HG03439 (cell line): ENCODE results near the gene BOK.

Experiments
- ATAC-seq: cut with Tn5 transposase; IDR thresholded peaks from one replicate; pipeline ENCODE4 v1.9.1; 2021; ENCODE audit warnings: mild to moderate bottlenecking, moderate library complexity; ENCODE audit not compliant: unreplicated experiment

Gene BOK

DNA sequence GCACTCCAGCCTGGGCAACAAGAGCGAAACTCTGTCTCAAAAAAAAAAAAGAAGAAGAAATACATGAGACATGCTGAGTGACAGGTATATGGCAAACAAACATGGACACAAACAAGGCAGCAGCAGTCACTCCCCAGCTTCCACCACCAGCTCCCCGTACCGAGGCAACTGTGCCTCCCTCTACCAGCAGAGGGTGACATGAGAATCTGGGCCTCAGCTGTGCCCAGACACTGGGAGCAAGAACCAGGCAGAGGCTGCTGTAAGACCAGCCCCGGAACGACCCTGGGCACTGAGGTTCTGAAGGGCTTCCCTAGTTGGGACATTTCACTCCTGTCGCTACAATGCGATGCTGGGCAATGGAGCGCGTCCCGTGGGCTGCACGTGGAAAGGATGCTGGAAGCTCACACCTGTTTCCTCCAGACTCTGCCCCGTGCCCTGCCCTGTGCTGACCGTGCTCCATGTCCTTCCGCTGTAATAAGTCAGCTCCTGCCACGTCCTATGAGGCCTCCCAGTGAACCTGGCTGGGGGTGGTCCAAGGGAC, 37.1 kb downstream of the BOK start:
- ATAC-seq = no peak

DNA sequence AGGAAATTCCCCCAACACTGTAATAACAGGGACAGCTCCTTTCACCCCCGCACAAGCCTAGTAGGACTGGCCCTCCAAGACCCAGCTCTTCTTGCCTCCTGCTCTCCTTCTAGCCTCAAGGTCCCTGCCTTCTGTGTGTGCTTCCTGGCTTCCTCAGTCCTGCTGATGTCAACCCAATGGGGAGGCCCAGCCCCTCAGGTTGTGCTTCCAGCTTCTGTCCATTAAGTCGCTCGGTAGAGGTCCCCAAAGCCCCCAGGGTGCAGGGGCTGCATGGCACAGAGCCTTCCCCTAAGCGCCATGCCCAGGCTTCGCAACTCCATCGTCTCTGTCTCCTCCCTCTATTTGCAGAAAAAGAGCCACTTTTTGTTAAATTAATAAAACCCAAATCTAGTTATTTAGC, 39.0 kb downstream of the BOK start:
- ATAC-seq = no peak

DNA sequence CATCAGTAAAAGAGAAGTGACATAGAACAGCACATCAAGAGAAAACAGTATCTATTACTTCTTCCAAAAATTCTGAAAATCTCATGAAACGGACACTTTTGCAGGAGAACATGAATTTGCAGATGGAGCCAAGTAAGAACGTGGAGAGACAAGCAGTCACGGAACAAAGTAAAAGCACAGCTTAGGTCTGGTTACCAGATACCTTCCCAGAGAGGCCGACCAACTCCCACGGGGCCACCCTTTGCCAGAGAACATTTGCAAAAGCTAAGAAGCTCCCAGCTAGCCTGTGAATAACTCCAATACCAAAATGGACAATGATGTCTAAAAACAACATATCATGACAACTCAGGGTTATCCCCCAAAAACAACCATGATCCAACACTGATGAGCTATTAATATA, 39.5 kb downstream of the BOK start:
- no peak for ATAC-seq

DNA sequence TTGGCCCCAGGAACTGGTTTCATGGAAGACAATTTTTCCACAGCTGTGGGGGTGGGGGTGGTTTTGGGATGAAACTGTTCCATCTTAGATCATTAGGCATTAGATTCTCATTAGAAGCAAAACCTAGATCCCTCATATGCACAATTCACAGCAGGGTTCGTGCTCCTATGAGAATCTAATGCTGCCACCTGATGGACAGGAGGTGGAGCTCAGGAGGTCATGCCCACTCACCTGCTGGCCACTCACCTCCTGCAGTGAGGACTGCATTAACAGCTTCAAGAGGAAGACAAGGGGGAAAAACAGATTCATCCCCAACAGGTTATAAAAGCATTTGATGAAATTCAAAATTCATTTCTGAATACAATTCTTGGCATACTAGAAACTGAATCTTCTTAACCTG, 39.9 kb downstream of the BOK start:
- ATAC-seq = no peak

DNA sequence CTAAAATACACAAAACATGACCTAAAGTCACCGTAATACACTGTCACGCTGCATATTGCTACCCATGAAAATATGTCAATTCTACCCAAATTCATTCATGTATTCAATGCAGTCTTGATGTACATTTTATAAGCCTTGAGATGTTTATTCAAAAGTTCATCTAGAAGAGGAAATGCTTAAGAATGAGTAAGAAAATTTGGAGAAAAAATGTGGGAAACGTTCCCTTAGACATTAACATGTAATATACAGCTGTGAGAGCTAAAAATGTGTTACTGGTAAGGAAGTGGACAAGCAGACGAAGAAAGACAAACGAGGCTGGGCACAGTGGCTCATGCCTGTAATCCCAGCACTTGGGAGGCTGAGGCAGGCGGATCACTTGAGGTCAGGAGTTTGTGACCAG, 41.1 kb downstream of the BOK start:
- no peak for ATAC-seq

DNA sequence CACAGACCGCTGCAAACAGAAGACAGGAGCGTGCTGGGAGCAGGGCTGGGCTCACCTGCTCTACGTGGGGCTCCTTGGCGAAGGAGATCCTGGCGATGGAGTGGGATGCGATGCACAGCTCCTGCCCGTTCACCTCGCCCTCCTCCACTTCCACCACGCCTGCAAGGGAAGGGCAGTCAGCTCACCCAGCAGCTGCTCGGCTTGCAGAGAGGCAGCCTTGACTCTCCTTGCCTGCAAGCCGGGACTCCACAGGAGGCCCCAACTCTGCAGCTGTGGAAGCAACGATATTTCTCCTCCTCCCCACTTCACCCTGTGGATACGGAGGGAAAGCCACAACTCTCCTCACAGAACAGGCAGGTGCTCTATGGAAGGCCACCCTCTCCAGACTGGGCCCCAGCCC, 43.3 kb downstream of the BOK start:
- ATAC-seq = no peak

DNA sequence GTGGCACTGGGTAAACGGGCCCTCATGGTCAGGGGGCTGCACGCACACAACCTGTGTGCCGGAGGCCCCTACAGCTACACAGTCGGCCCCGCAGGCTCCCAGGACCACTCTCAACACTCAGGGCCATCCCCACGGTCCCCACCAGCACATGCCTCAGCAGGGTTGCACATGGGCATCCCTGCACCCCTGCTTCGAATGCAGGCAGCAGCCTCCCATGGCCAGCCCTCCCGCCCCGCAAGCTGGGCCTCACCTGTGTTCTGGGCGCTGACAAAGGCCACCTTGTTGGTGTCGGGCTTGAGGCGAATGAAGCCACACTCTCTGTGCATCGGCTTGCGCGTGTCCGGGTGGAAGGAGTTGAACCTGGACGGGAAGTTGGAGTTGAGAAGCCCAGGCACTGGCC, 44.2 kb downstream of the BOK start:
- ATAC-seq = no peak

DNA sequence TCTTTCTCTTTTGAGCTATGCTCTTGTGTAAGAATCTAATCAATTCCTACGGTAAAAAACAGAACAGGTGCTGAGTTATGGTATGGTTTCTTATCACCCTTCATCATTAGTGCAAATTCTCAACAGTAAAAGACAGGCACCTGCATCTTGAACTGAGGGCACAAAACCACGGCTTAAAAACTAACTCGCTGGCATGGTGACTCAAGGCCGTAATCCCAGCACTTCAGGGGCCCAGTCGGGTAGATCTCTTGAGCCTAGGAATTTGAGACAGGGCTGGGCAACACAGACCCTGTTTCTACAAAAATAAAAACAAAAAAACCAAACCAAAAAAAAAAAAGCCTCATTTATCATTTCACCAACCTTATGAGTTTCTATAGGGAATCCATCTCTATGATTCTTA, 45.1 kb downstream of the BOK start:
- no peak for ATAC-seq

DNA sequence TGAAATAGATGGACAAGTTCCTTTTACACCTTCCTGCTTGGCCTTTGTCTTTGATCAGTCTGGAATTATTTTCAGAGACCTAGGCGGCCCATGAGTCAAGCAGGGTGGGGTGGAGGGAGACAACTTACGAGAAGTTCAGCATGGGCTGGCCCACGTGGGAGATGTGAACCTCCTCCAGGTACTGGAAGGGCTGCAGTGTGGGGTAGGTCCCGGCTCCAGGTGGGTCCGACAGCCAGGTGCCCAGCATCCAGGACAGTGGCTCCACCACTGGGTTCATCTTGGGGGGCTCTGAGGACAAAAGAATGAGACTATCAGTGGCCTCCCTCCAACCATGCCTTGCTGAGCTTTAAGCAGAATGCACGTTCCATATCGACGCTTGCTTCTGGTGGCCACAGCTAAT, 47.6 kb downstream of the BOK start:
- ATAC-seq = no peak

DNA sequence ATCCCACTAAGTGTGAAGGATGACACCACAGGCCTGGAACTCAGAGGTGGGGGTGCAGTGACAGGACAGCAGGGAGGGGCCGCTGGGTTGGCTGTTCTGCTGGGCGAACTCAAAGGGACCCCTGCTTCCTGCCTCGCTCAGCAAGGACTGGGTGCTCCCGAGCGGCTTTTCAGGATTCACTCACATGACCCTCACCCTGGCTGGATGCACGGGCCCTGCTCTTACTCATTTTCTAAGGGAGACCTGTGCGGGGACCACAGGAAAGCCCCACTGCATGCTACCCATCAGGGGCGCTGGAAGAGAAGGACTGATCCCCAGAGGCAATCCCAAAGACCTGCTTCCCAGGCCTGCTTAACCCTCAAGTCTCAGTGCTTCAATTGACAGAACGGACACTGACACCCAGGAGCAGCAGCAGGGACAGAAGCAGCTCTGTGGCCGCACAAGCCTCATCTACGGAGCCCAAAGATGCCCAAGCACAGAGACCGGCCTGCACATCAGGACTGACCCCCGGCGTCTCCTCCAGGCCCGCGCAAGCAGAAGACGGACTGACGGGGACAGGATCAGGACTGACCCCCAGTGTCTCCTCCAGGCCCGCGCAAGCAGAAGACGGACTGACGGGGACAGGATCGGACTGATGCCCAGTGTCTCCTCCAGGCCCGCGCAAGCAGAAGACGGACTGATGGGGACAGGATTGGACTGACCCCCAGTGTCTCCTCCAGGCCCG, 48.8 kb downstream of the BOK start:
- no peak for ATAC-seq

DNA sequence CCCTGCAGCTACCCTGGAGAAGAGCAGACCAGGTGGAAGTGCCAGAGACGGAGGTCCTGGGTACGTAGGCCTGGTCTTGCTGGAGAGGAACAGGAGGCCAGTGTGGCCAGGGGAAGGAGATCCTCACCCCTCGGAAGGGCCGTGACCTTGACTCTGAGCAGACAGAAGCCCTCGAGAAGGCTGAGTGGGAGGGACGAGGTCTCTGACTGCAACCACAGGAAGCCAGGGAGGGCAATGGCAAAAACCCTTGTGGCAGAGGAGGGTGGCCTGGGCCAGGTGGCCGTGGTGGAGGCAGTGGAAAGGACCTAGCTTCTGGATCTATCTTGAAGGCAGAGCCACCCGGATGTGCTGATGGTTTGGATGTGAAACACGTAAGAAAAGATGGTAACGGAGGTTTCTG, 50.3 kb downstream of the BOK start:
- no peak for ATAC-seq

DNA sequence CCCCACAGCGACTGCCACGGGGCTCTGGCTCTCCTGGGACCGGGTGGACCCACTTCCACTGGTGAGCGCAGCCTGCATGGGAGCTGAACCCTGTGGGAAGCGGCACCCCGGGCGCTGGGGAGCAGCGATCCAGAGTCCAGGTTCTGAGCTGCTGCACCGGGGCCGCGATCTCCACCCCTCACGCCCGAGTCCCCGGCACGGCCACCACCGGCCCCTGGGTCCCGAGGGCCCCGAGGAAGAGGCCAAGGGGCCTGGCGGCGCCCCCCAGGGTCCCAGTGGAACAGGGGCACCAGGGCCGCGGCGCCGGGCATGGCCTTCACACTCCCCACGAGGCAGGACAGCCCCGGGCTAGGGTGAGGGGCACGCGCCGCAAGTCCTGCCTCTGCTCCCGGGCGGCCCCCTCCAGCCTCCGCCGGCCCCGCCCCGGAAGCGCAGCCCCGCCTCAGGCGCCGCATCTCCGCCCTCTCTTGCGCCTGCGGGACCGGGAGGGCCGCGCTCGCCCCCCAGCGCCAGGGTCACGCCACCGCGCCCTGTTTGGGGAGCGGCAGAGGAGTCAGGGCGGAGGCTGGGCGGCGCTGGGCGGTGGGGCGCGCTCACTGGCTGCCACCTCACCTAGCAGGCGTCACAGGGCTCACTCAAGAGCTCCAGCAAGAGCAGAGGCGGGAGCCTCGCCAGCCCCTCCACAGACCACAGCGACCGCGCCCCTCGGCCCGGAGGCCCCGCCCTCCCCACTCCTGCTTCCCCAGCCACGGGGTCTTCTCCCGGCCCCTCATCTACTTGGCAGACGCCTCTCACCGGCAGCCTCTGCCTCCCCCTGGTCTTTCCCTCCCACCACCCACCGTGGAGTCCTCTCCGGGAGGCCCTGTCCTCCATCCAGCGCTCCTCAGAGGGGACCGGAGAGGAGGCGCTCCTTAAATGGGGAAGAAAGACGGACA, 51.6 kb downstream of the BOK start:
- ATAC-seq = peak; percentile 87

DNA sequence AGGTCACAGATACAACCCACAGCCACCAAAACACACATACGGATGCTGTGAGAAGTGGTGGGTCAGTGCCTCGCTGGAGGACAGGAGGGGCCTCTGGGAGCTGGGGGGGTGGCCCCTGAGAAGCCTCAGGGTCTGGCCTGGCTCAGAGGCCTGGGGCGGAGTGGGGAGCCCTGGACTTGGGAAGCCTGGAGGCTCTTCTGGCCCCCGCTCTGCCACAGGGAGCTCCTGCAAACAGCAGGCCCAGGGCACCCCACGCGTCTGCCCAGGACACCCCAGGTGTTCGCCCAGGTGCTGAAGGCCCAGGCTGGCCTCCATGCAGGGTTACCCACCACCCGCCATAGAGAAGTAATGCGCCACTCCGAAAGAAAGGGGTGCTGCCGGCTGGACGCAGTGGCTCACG, 52.5 kb downstream of the BOK start:
- no peak for ATAC-seq

DNA sequence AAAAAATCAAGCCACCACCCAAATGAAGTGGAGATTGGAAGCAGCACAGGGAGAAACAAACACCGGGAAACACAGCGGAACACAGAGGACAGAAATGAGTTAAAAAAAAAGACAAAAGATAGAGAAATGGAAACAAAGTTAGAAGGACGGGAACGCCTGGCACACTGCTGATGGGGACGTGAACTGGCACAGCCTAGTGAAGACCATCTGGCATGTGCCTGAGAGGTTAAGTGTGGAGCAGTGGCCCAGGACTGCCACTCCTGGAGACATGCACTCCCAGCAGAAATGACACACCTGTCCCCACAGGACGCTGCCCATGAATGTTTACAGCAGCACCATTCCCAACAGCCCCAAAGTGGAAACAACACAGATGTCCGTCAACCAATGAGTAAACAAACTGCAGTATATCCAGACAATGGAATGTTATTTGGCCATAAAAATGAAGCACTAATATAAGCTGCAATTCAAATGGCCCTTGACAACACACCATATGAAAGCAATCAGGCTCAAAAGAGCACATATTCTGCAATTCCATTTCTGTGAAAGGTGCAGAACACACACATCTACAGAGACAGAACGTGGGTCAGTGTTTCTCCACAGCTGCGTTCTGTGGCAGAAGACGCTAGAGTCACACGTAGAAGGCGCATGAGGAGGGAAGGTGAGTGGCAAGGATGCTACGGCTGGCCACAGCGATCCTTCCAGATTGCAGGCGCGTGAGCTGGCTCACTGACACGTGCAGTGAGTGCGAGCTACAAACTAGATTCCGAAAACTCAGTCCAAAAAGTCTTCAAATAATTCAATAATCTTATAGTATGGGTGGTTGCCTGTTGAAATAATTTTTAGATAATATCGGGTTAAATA, 53.8 kb downstream of the BOK start:
- ATAC-seq = no peak

DNA sequence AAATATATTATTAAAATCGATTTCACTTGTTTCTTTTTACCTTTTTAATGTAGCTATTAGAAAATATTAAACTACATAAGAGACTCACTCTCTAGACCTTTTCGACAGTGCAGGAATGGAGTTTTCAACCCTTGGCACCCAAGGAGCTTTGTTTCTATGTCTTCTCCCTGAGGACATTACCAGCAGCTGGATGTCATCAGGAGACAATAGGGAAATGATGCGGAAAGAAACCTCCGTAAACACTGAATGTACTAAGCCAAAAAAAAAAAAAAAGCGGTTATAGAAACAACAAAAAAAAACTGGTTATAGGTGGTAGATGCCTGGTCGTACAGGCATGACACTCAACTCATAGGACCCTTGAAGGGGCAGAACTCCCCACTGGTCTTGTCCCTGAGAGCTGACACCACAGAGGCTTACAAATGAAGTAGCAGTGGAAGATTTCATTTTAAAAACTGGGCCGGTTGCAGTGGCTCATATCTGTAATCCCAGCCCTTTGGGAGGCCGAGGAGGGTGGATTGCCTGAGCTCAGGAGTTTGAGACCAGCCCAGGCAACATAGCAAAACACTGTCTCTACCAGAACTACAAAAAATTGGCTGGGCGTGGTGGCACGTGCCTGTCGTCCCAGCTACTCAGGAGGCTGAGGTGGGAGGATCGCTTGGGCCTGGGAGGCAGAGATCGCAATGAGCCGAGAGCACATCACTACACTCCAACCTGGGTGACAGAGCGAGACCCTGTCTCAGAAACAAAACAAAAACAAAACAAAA, 54.7 kb downstream of the BOK start:
- no peak for ATAC-seq

DNA sequence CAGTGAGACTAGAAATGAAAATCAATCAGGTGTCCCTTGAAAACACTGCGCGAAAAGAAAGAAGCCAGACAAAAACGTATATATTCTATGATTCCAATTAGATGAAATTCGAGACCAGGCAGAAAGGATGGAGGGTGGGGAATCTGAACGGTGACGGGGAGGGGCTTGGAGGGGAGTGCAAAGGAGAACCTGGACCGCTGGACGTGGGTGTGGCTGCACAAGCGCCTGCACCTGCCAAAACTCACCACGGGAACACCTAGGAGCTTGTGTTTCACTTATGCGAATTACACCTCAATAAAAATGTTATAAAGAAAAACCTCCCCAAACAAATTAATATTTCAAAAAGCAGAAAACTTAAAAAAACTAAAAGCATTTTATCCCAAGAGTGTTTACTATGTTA, 56.5 kb downstream of the BOK start:
- ATAC-seq = no peak

DNA sequence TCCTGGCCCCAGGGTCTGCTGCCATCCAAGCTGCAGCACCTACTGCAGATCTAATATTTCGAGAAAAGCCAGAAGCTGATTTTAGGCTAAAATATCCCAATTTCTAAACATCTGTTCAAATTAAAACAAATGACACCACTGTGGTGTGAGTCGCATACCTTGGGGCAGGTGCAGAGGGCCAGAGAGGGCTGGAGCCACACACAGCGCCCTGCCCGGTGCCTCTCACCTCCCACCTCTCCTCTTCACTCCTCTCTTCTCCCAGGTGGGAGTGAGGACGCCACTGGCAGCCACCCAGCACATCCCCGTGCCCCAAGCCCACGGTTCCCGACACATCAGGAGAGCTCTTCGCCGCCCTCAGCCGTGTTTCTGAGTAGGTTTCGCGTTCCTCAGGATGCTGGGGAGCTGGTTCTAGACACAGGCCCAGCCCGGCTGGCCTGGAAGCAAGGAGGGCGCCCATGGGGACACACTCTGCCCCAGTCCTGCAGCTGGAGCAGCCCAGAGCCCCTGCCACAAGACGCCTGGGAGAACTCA, 57.0 kb downstream of the BOK start:
- no peak for ATAC-seq

DNA sequence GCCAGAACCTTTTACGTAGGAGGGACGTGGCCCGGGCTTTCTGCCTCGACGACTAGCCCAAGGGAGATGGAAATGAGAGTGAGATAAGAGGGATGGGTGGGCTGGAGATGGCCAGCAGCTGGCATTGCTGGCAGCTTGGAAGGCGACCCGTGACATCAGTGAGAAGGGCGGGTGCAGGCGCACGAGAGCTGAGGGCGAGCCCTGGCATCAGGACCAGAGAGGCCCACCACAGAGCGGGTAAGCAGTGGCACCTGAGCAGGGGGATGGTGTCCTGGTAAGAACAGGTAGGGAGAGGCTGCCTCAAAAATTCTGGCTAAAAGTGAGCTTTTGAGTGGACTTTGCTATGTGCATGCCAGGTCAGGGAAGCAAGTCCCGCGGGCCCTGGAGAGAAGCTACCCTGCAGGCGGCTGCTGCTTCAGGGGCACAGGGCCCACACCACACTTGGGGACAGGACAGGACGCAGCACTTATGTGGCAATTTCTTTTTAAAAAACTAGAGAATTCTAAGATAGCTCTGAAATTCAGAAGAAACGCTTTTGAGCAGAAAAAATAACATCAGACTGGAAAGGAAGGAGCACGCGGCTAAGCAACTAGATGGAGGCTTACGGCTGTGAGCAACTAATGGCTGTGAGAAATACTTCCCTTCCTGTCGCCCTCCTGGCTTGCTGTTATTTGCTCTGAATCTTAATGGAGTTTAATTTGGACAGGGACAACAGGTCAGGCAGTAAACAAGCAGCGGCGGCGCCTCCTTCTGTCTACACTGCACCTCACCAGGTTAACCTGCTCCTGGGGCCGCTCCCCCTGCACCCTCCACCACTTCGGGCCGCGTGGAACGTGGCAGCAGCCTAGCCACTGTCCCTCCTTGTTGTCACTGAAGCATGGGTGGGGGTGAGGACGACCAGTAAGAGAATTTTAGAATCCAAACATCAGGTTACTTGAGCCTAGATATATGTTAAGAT, 57.9 kb downstream of the BOK start:
- no peak for ATAC-seq
